ENCODE measurements around the gene ERBB4. TPM values are rescaled to one million over a fixed set of nuclear protein-coding genes. Genes with fewer than 3 reads are reported as not detected.
"Not testable (repeated sequence)": the region's sequence is repeated elsewhere in the genome, so short reads cannot be mapped to it uniquely, and the experiment has no call there.

Gene ERBB4
- total RNA-seq, 8 experiments from 2014 or later: 0.14 to 27.9 (median 7.9) TPM

GRCh38 chr2:212194396-212194795 lies 344.2 kb downstream of the ERBB4 start:
- in situ Hi-C loops (cut with MboI; ENCODE audit: low pct_unique_long_range_greater_than_20kb in 2 of 9, low sequenced_read_pairs in 9 of 9, unreplicated experiment in 9 of 9): no loop called here
- H3K27ac ChIP-seq: no peak overlapping the region
- no peak overlapping the region for H3K4me3 ChIP-seq
- peaks cover 0 to 3% of the 10 kb centered on the region in 2 donors for H3K4me1 ChIP-seq (replicated peaks in 1 of 2)
- ATAC-seq (replicated peaks in 6 of 8): no peak

- in situ Hi-C loops (cut with MboI; ENCODE audit: low pct_unique_long_range_greater_than_20kb in 2 of 9, low sequenced_read_pairs in 9 of 9, unreplicated experiment in 9 of 9): no loop called here
- no peak overlapping the region for H3K4me3 ChIP-seq
- WGBS, 10 experiments: 0 to 100% (median 88%) methylated on average over 1 of the region's 1 CpG
- H3K4me1 ChIP-seq (replicated peaks in 1 of 2): peaks cover 0 to 3% of the 10 kb centered on the region in 2 donors
- no peak overlapping the region for H3K27ac ChIP-seq
- ATAC-seq (replicated peaks in 6 of 8): no peak
Observed at GRCh38 chr2:212193803-212194202, 344.8 kb downstream of the ERBB4 start.

- Histone ChIP-seq H3K4me3 (no peak overlapping the region), H3K4me1 (replicated peaks in 1 of 2) (peaks cover 0 to 3% of the 10 kb centered on the region in 2 donors), H3K27ac (no peak overlapping the region)
- in situ Hi-C loops (cut with MboI; ENCODE audit: low pct_unique_long_range_greater_than_20kb in 2 of 9, low sequenced_read_pairs in 9 of 9, unreplicated experiment in 9 of 9): no loop called here
- 0 to 93% (median 56%) methylated on average over 1 of the region's 1 CpG; no CpG with 5 or more reads in 3 of the 10 experiments for WGBS, 10 experiments
- no peak for ATAC-seq (replicated peaks in 6 of 8)
Observed at GRCh38 chr2:212193056-212193455, 345.5 kb downstream of the ERBB4 start.

GRCh38 chr2:212191438-212191837 lies 347.2 kb downstream of the ERBB4 start:
- 29 to 97% (median 64%) methylated on average over 1 to 8 of the region's 8 CpGs; no CpG with 5 or more reads in 3 of the 10 experiments for WGBS, 10 experiments
- in situ Hi-C loops (cut with MboI; ENCODE audit: low pct_unique_long_range_greater_than_20kb in 2 of 9, low sequenced_read_pairs in 9 of 9, unreplicated experiment in 9 of 9); H3K4me3 ChIP-seq; H3K27ac ChIP-seq; H3K4me1 ChIP-seq (replicated peaks in 1 of 2); ATAC-seq (replicated peaks in 6 of 8): not testable (repeated sequence)

- WGBS, 10 experiments: 16 to 100% (median 68%) methylated on average over 2 to 3 of the region's 3 CpGs; no CpG with 5 or more reads in 1 of the 10 experiments
- H3K27ac ChIP-seq: no peak overlapping the region
- no peaks in the 10 kb centered on the region for H3K4me1 ChIP-seq (replicated peaks in 1 of 2)
- in situ Hi-C loops (cut with MboI; ENCODE audit: low pct_unique_long_range_greater_than_20kb in 2 of 9, low sequenced_read_pairs in 9 of 9, unreplicated experiment in 9 of 9): no loop called here
- no peak overlapping the region for H3K4me3 ChIP-seq
- no peak for ATAC-seq (replicated peaks in 6 of 8)
Observed at GRCh38 chr2:212186166-212186565, 352.4 kb downstream of the ERBB4 start.

GRCh38 chr2:212181646-212182045 lies 357.0 kb downstream of the ERBB4 start:
- WGBS, 10 experiments: 0 to 43% (median 0%) methylated on average over 1 of the region's 1 CpG; no CpG with 5 or more reads in 1 of the 10 experiments
- no peak for ATAC-seq (replicated peaks in 6 of 8)
- no peak overlapping the region for H3K4me3 ChIP-seq
- no peaks in the 10 kb centered on the region for H3K4me1 ChIP-seq (replicated peaks in 1 of 2)
- H3K27ac ChIP-seq: no peak overlapping the region
- in situ Hi-C loops (cut with MboI; ENCODE audit: low pct_unique_long_range_greater_than_20kb in 2 of 9, low sequenced_read_pairs in 9 of 9, unreplicated experiment in 9 of 9): no loop called here

- in situ Hi-C loops (cut with MboI; ENCODE audit: low pct_unique_long_range_greater_than_20kb in 2 of 9, low sequenced_read_pairs in 9 of 9, unreplicated experiment in 9 of 9): no loop called here
- H3K4me1 ChIP-seq (replicated peaks in 1 of 2): no peaks in the 10 kb centered on the region
- 17 to 100% (median 65%) methylated on average over 1 to 3 of the region's 3 CpGs; no CpG with 5 or more reads in 1 of the 10 experiments for WGBS, 10 experiments
- H3K4me3 ChIP-seq: no peak overlapping the region
- H3K27ac ChIP-seq: no peak overlapping the region
- no peak for ATAC-seq (replicated peaks in 6 of 8)
Observed at GRCh38 chr2:212180408-212181083, 358.1 kb downstream of the ERBB4 start.

- no peaks in the 10 kb centered on the region for H3K4me1 ChIP-seq (replicated peaks in 1 of 2)
- H3K27ac ChIP-seq: no peak overlapping the region
- in situ Hi-C loops (cut with MboI; ENCODE audit: low pct_unique_long_range_greater_than_20kb in 2 of 9, low sequenced_read_pairs in 9 of 9, unreplicated experiment in 9 of 9): no loop called here
- no peak for ATAC-seq (replicated peaks in 6 of 8)
- WGBS, 10 experiments: 0 to 100% (median 54%) methylated on average over 1 to 2 of the region's 2 CpGs; no CpG with 5 or more reads in 1 of the 10 experiments
- H3K4me3 ChIP-seq: no peak overlapping the region
Observed at GRCh38 chr2:212177724-212178123, 360.9 kb downstream of the ERBB4 start.

GRCh38 chr2:212176151-212176550 lies 362.5 kb downstream of the ERBB4 start:
- in situ Hi-C loops (cut with MboI; ENCODE audit: low pct_unique_long_range_greater_than_20kb in 2 of 9, low sequenced_read_pairs in 9 of 9, unreplicated experiment in 9 of 9): no loop called here
- H3K27ac ChIP-seq: no peak overlapping the region
- H3K4me3 ChIP-seq: no peak overlapping the region
- peak in 4 of 8 experiments; percentile 26 to 97 (median 95) for ATAC-seq (replicated peaks in 6 of 8)
- 0 to 100% (median 75%) methylated on average over 1 of the region's 1 CpG; no CpG with 5 or more reads in 6 of the 10 experiments for WGBS, 10 experiments
- H3K4me1 ChIP-seq (replicated peaks in 1 of 2): no peaks in the 10 kb centered on the region

GRCh38 chr2:212173756-212174510 lies 364.7 kb downstream of the ERBB4 start:
- in situ Hi-C loops (cut with MboI; ENCODE audit: low pct_unique_long_range_greater_than_20kb in 2 of 9, low sequenced_read_pairs in 9 of 9, unreplicated experiment in 9 of 9): no loop called here
- 5 to 100% (median 78%) methylated on average over 1 to 3 of the region's 3 CpGs for WGBS, 10 experiments
- no peak overlapping the region for H3K27ac ChIP-seq

GRCh38 chr2:212173331-212173730 lies 365.3 kb downstream of the ERBB4 start:
- in situ Hi-C loops (cut with MboI; ENCODE audit: low pct_unique_long_range_greater_than_20kb in 2 of 9, low sequenced_read_pairs in 9 of 9, unreplicated experiment in 9 of 9): no loop called here
- WGBS, 10 experiments: 20 to 100% (median 67%) methylated on average over 1 of the region's 1 CpG; no CpG with 5 or more reads in 6 of the 10 experiments
- no peak overlapping the region for H3K27ac ChIP-seq
- no peak overlapping the region for H3K4me3 ChIP-seq
- no peak for ATAC-seq (replicated peaks in 6 of 8)
- no peaks in the 10 kb centered on the region for H3K4me1 ChIP-seq (replicated peaks in 1 of 2)

More at GRCh38 chr2:212173756-212174510, 364.7 kb downstream of the ERBB4 start:
- Histone ChIP-seq H3K4me3 (no peak overlapping the region), H3K4me1 (replicated peaks in 1 of 2) (no peaks in the 10 kb centered on the region)
- peak in 4 of 8 experiments; percentile 23 to 43 (median 32) for ATAC-seq (replicated peaks in 6 of 8)

GRCh38 chr2:212170382-212170781 lies 368.2 kb downstream of the ERBB4 start:
- ATAC-seq (replicated peaks in 6 of 8): no peak

GRCh38 chr2:212158081-212158480 lies 380.5 kb downstream of the ERBB4 start:
- 78 to 89% (median 83%) methylated on average over 1 of the region's 1 CpG; no CpG with 5 or more reads in 4 of the 10 experiments for WGBS, 10 experiments
- Histone ChIP-seq H3K4me1 (replicated peaks in 1 of 2) (peaks cover 0 to 18% of the 10 kb centered on the region in 2 donors), H3K4me3 (no peak overlapping the region), H3K27ac (no peak overlapping the region)
- in situ Hi-C loops (cut with MboI; ENCODE audit: low pct_unique_long_range_greater_than_20kb in 2 of 9, low sequenced_read_pairs in 9 of 9, unreplicated experiment in 9 of 9): no loop called here
- ATAC-seq (replicated peaks in 6 of 8): no peak

More at GRCh38 chr2:212170382-212170781, 368.2 kb downstream of the ERBB4 start:
- Histone ChIP-seq H3K4me1 (replicated peaks in 1 of 2) (no peaks in the 10 kb centered on the region), H3K27ac (no peak overlapping the region), H3K4me3 (no peak overlapping the region)
- in situ Hi-C loops (cut with MboI; ENCODE audit: low pct_unique_long_range_greater_than_20kb in 2 of 9, low sequenced_read_pairs in 9 of 9, unreplicated experiment in 9 of 9): no loop called here
- 0 to 100% (median 83%) methylated on average over 1 to 2 of the region's 2 CpGs; no CpG with 5 or more reads in 3 of the 10 experiments for WGBS, 10 experiments
